CD4-positive, alpha-beta T cell treated with Interferon alpha-2 for 1 hour (primary cell): ENCODE measurements around the gene APOBEC3B.
"Not testable (repeated sequence)": the region's sequence is repeated elsewhere in the genome, so short reads cannot be mapped to it uniquely, and the experiment has no call there.

Experiments
- DNase-seq, 2 donors: peaks; one replicate each; pipeline ENCODE4 v3.0.0-alpha.2; 2020 to 2022

APOBEC3B gene

GRCh38 chr22:39037071-39037470 is 54.9 kb downstream of the APOBEC3B start:
- DNase-seq, result not testable (repeated sequence)

- no peak for DNase-seq
Measured at GRCh38 chr22:39039306-39040126, 57.4 kb downstream of the APOBEC3B start.

GRCh38 chr22:39040155-39040537 is 58.0 kb downstream of the APOBEC3B start:
- not testable (repeated sequence) for DNase-seq

DNA sequence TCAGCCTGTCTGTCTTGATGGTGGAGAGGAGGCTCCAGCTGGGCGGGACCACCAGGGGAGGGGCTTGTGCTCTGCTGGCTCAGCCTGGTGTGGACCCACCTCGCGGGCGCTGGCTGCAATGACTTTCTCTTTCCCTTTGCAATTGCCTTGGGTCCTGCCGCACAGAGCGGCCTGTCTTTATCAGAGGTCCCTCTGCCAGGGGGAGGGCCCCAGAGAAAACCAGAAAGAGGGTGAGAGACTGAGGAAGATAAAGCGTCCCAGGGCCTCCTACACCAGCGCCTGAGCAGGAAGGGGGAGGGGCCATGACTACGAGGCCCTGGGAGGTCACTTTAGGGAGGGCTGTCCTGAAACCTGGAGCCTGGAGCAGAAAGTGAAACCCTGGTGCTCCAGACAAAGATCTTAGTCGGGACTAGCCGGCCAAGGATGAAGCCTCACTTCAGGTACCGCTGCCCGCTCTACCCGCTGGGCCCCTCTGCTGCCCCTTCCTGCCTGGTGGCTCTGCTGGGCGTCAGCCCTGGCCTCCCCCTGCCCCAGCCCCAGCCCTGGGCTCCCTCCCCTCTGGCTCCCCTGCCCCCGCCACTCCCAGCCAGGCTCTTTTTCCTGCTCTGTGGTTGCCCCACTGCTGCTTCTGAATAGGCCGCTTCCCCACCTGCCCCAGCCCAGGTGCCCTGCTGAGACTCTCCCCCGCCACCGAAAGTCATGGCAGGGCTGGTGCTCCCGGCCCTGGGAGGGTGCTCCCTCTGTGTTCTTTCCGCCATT is 58.6 kb downstream of the APOBEC3B start, which contains the start of gene APOBEC3F:
Gene APOBEC3F (plus strand): TSS at position 327 of the 759 bp plus-strand sequence. CDS start 97 bp downstream, at position 424.
- DNase-seq, result peak; percentile 78 to 87

- no peak for DNase-seq
Measured at GRCh38 chr22:39041908-39042307, 59.8 kb downstream of the APOBEC3B start.
